NOMO-1 treated with DMSO at 0.1 percent for 48 hours (cell line): Measurements from ENCODE around the gene GPR18.

Source experiments
- DNase-seq: peaks from one replicate; lab custom pipeline; 2025; ENCODE audit not compliant: unreplicated experiment; lab: John Stamatoyannopoulos, UW

The GPR18 gene, protein sequence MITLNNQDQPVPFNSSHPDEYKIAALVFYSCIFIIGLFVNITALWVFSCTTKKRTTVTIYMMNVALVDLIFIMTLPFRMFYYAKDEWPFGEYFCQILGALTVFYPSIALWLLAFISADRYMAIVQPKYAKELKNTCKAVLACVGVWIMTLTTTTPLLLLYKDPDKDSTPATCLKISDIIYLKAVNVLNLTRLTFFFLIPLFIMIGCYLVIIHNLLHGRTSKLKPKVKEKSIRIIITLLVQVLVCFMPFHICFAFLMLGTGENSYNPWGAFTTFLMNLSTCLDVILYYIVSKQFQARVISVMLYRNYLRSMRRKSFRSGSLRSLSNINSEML

DNA sequence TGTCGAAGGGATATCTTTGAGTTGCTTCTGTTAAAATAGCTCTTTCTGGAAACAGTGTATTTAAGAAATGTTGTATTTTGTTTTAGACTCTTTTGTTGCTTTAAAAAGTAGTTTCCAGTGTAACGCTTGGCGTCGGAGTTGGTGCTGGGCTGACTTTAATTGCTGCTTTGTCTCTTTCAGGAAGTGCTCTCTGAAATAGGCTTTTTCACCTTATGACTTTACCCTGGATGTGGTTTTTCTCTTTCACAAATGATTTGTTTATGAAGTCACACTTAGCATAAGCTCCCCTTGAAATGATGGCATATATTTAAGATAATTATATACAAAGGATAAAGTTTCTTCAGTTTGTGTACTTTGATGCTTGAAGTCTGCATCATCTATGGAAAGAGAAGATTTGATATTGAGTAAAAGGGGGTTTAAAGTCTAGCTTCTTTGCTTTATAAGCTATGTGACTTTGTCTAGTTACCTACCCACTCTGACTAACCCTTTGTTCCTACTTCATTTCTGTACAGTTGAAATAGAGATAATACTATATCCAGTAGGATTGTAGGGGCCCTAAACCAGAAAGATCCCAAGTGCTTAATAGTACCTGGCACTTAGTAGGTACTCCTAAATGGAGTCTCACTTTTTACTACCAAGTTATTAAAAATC is at the start of gene GPR18:
Gene GPR18 (minus strand): TSS at position 170 of the 651 bp plus-strand sequence. CDS start 2,507 bp downstream, outside the sequence.
- DNase-seq, result peak; percentile 78

DNA sequence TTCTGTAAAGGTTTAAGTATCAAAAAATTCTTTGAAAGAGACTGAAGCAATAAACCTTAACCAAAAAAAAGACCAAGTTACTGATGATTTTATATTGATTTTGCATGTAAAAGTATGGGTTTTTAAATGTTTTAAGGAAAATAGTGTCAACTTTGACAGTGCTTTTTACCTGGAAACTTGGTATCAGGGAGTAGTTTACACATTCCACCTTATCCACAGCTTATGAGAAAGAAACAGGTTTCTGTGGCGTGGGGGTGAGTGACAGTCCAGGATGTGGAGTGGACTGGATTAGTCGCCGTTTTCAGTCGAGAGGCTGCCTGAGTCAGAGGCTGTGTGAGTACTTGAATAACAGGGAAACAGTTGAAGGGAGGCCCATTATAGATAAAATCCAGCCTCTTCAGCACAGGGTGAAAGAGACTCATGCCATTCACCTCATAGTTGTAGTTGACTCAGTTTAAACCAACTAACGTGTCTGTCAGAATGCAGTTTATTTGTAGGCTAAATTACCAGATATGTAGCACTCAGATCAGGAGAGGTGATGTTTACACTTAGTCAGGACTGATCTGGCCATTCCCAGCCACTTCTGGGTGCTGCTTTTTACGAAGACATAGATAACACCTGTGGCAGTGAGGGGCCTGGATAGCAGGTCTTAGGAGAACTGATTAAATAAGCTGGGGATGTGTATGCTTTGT is 49.6 kb upstream of the GPR18 start:
- DNase-seq, result peak; percentile 24

DNA sequence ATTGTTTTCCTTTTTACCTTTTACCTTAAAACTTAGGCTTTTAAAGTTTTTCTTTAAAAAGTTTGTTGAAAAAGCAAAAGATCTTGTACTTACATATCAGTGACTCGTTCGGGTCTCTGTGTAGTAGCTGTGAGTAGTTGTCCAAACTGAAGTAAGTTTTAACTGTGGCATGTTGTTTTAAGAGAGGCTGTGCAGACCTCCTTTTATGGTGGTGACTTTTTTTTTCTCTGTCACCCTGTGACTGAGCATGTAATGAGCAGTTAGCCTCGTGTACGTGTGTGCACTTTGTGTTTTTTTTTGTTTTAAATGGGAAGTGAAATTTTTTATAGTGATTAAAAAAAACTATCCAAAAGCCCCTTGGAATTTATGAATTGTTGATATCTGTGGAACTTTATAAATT is 49.1 kb upstream of the GPR18 start, which contains the start of gene GPR183:
Gene GPR183 (minus strand): TSS at position 153 of the 400 bp plus-strand sequence. CDS start 11,254 bp downstream, outside the sequence.
- peak; percentile 75 for DNase-seq

DNA sequence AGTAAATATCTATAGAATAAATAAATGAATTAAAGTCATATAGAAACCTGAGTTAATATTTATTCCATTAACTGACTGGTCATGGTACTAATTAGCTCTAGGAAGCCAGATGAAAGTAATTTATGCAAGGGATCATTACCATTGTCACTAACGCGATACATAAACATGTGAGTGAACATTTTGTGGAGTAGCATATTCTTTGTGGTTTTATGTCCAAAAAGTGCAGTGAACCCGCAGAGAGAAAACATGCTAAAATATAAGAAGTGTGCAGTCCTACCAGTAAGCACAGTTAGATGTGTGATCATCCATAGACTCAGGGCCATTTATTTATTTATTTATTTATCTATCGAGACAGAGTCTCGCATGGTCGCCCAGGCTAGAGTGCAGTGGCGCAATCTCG is 47.4 kb upstream of the GPR18 start:
- no peak for DNase-seq

DNA sequence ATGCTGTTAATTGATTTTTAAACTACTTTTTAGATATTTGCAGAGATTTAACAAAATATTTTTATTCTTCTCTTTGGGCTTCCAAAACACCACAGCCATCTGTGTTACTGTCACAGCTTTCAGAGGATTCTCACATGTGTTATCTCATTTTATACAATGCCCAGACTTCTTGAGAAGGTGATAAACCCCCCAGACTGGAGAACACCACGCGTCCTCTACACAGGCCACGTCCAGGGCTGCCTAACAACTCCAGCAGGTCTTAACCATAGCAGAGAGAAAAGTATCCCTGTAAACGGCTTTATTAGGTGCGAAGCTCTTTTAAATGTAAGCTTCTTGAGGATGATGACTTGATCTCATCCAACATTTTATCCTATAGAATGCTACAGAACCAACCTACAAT is 47.0 kb upstream of the GPR18 start:
- DNase-seq, result no peak

DNA sequence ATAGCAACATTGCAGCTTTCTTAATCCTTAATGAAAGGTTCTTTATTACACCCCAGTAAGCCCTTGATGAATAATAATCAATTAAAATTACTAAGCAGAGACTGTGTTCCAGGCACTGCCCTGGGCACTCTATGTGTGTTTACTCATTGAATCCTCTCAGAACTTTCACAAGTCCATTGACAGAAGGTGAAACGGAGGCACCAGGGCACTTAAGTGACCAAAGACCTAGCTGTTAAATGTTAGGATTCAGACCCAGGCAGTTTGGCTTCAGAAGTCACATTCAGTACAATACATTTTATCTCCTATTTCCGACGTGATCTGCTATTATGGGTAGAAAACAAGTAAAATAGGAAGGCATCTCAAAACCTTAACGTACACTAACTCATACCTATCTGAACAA is 46.4 kb upstream of the GPR18 start:
- no peak for DNase-seq

DNA sequence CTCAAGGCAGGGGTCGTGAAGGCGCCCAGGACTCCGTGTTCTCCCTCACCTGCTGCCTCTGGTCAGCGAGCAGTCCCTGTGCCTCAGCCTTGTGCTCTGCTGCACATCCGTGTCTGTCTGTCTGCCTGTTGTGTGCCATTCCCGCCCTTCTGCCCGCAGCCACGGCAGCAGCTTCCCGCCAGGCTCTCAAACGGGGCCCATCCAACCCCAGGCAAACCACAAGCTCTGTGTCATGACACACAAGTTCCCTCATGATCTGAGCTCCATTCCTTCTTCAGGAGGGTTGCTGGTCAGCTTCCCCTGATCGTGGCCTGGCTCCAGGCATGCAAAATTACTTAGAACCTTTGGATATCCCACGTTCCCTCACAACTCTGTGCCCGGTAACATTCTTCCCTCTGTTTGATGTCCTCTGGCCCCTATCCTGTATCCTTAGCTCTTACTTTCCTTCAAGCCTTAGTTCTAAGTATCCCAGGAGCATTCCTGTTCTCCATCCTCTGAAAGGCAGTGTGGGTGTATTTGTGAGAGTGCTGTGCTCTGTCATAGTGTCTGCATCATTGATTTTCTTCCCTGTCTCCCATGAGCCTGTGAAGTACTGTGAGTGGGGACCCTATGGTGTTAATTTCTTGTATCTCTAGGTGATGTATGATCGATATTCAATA is 45.8 kb upstream of the GPR18 start:
- peak; percentile 80 for DNase-seq

DNA sequence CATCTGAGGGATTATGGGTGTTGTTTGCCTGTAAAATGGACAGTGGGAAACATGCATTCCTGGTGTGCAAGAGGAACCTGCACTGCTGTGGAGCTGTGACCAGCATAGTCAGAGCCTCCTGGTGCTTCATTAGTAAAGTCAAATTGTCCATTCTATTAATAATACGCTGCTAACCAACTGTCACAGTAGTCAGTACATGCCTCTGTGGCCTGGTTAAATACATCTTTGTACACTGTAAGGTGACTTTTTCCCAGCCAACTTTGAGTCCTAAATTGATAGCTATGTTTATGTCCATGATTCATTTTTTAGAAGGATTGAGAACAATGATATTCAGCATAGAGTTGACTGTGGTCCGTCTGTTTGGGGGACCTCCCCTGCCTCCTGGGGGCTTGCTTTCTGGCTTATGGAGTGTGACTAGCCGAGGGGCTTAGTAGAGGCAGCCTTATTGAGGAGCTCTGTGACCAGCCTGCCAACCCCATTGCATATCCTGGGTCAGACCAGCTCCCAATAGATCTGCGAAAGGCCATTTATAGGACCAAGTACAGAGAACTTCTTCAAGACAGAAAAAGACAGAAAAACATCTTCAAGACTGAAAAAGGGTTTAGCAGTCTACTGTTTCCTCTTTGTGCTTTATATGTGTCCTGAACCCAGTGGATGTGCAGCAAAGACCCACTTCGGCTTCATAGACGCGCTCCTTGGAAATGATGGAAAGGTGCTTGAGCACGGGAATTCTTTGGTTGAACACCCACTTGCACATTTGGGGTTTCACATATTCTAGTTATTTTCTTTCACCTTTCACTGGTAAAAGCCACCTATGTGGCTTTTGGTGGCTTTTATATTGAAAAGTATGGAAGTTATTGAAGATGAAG is 44.7 kb upstream of the GPR18 start:
- no peak for DNase-seq

DNA sequence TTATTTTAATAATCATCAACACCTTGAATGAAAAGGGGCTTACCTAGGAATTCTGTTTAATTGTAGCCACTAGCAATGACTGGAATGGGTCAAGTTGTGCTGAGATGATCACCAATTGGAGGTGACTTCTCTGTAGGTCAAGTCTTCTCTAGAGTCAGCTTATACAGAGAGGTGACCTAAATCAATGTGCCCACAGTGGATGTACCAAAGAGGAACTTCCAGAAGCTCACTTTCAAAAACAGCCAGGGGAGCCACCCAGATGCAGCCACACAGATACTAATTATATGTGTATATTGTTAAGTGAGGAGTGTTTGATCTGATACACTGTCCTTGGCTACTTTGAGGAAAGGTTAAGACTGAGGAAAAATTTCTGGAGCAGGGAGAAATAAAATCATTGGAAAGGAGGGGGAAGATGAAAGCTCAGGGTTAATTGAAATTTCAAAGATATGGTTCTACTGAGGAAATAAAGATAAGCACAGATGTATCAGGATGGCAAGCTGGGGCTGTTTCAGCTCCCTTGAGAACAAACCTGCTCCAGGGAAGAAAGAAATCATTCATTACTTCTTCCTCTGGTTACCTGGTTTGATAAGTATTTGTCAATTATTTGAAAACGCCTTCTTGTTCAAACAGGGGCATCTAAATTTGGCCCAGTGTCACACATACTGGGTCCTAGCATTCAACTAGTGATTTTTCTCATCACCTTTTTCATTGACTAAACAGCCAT is 43.9 kb upstream of the GPR18 start:
- DNase-seq, result peak; percentile 39

DNA sequence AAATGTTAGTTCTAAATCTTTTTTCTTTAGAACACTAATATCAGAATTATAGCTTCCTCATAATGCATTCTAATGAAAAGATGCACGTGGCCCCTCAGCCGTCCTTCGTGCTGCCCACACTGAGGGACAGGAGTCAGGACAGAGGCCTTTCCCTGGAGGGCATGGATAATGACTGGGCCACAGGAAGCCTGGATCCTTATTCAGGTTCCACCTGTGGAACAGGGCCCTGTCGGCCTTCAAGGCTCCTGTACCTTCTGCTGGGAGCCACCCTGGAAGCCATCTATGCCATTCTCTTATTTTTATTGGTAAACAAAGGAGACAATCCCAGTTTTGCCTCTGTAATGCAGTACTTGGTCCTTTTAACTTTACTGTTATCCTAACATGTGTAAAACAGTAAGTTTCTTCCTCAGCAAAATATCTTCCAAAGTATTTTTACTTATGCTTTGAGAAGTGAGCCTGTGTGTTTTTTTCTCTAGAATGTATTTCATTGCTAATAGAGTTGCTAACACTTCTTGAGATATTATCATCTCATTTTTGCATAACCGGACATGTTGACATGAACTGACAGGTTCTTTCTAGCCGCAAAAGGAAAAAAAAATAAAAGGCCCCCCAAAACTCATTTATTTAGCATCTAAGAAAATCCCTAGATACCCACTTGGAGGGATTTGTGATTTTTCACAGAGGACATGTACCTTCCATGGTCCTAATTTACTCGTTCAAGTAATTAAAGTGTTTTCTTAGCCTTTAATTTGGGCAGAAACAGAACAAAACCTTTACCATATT is 43.1 kb upstream of the GPR18 start:
- DNase-seq, result no peak

DNA sequence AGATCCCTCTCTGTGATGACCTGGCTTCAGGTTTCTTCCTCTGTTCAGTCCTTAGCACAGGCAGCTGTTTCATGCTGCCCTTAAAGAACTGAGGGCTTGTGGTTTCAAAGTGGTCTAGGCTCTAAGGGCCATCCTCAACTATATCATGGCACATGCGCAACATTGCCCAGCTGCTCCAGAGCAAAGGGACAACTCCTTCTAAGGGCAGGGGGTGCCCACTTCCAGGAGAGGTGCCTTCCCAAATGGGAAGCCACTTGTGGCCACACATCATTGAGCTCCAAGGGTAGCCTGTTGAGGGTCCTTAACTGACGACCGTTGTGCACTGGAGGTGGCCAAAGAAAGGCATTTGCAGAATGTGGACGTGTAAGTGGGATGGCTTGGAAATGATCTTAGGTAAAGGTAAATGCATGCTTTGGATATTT is 41.8 kb upstream of the GPR18 start:
- no peak for DNase-seq

DNA sequence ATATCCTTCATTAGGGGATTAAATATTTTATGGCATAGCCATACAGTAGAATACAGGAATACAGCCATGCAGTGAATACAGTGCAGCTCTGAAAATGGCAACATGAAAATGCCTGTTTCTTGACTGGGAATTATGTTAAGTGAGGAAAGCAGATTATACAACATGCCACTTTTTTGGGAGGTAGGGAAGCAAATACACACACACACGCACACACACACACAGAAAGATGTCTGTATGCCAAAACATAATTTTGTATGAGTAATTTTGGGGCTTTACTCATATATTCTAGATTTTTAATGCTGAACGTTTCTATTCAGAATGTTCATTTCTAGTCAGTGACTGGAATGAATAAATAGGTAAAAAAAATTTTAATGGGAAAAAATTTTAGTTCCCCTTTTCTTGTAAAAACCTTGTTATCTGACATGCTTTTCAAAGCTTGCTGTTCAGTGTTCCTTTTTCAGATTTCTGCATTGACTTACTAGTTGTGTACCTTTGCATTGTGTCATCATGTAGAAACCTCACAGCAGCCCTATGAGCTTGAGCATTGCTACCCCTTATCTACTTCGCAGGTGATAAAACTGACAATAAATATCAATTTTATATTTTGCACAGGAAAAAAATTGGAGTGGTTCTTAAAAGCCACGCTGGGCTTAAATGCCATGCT is 41.2 kb upstream of the GPR18 start:
- DNase-seq, result no peak

DNA sequence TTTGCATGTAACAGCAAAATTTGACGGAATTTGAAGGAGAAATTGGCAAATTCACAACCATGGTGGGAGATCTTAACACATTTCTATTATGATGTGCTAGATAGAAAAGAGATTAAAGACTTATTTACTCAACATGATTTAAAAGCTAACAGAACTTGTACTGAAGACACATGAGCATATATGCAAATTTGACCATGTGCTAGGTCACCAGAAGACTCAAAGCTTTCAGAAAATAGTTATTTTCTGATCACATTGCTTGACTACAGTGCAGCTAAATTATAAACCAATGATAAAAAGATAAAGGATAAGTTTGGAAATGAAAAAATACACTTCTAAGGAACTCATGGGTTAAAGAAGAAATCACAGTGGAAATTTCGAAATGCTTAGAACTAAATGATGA is 39.9 kb upstream of the GPR18 start:
- DNase-seq, result no peak

DNA sequence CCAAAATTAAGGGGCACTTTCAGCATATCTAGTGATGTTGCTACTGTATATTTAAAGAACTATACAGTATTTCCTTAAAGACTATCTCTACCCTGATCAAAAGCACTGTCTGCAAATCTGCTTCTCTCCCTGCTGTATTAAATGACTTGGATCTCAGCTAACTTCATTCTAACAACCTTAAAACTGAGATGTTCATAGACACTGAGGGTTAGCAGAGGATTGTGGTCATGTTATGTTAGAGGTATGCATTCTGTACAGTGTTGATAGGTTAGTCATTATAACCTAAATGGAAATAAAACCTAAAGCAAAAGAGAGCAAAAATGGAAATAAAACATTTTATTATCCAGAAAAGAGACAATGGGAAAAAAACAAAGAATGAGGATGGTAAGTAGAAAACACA is 39.2 kb upstream of the GPR18 start:
- DNase-seq, result no peak

DNA sequence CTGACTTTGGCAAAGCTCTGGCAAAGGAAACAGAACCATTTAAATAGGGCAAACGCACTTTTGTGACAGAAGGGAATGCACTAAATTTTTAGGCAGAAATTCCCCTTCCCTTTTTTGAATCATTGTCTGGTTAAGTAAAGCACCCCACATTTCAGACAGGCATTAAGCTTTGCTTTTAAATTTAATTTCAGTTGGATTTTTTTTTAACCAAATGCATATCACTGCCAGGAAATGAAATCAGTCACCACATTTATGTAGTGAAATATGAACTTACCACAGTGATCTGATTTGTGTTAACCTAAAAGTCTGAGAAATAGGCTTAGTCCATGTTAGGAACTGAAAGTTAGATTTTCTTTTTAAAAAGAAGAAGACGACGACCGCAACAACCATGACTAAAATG is 38.2 kb upstream of the GPR18 start:
- DNase-seq, result peak; percentile 81

DNA sequence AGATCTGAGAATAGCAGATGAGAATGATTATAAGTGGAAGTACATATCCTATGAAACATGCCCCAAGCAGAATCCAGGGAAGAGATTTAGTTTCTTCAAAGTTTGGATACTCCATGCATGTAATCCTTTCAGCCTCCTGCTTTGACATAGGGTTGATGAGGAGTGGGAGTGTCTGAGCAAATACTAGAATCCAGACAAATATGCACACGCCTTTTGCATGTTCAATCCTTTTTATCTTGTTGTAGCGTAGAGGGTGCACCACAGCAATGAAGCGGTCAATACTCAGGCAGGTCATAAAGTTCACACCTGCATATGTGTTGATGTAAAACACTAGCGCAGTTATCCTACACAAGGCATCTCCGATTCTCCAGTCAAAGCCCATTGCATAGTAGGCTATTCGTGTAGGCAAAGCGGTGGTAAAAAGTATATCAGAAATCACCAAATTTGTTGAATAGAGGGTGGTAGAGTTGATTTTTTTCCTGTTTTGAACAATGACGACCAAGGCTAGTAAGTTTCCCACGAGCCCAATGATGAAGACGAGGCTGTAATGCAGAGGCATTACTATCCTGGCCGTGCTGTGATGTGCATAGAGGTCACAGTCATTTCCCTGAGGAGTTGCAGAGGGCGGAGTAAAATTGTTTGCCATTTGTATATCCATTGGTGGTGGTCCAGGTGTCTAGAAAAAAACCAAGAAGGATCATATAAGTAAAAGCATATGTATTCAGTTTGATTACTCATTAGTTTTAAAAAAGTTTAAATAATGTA is 37.5 kb upstream of the GPR18 start:
- no peak for DNase-seq

DNA sequence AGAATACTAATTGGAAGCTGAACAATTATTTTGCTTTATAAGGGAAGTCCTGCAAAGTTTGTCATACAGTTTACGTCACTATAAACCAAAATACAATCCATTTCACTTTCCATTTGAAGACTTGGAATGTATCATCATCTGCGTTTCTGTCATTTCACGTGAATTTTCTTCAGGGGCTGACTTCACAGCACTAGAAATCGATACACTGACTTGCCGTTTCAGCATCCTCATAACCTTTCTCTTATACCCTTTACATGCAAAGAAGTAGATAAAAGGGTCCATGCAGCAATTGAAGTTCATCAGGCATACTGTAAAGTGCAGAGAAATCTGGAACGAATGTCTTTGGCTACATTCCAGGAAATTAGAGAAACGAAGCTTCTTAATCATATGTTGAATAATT is 36.8 kb upstream of the GPR18 start:
- no peak for DNase-seq

DNA sequence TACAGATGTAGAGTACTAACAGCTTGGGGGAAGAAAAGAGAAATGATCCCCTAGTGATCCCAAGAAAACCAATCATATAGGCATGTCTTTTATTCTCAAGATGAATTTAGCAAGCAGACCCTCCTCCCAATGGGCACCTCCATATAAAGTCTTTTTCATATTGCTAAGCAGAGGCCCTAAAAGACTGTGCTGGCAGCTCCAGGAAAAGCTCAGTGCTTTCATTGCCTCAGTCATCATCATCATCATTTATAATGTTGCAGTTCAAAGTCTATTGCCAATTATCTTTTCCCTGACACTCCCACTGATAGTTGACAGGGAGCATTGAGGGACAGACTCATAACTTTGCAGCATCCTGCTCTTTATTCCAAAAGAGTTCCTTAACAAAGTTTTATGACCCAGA is 36.0 kb upstream of the GPR18 start:
- DNase-seq, result no peak
